ENCODE results near the gene CPTP.

Gene CPTP

DNA sequence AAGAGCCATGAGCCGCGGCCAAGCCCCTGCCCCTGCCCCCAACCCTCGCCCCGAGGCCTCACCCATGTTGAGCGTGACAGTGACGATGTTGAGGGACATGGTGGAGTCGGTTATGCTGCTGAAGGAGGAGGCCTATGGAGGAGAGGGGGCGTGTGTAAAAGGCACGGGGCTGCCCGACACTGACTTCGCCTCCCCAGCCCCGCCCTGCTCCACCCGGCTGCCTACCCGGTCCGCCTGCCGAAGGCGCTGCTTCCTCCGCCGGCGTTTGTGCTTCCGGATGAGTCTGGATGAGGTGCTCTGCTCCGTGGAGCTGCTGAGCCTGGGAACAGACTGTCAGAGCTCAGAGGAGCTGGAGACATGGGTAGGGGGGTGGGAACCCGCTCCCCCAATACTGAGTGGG lies 15.6 kb downstream of the CPTP start:
- H3K4me1 ChIP-seq (ENCODE audit: insufficient read depth, low read length): no peaks in the 10 kb centered on the region
- H4K20me1 ChIP-seq (ENCODE audit: insufficient read depth, low read length): peaks cover 64% of the 10 kb centered on the region
- TF ChIP-seq, protein P1, sequence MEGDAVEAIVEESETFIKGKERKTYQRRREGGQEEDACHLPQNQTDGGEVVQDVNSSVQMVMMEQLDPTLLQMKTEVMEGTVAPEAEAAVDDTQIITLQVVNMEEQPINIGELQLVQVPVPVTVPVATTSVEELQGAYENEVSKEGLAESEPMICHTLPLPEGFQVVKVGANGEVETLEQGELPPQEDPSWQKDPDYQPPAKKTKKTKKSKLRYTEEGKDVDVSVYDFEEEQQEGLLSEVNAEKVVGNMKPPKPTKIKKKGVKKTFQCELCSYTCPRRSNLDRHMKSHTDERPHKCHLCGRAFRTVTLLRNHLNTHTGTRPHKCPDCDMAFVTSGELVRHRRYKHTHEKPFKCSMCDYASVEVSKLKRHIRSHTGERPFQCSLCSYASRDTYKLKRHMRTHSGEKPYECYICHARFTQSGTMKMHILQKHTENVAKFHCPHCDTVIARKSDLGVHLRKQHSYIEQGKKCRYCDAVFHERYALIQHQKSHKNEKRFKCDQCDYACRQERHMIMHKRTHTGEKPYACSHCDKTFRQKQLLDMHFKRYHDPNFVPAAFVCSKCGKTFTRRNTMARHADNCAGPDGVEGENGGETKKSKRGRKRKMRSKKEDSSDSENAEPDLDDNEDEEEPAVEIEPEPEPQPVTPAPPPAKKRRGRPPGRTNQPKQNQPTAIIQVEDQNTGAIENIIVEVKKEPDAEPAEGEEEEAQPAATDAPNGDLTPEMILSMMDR (IDR thresholded peaks at IDR 0.05; ENCODE audit: borderline replicate concordance, extremely low read depth, low read length, poor library complexity, severe bottlenecking): no peak
- no peak for TF ChIP-seq EZH2 (IDR thresholded peaks at IDR 0.05; ENCODE audit: borderline replicate concordance, low read depth, low read length, severe bottlenecking)
- DNase-seq (no peak), ATAC-seq (ENCODE audit: insufficient read depth, low read depth) (no peak)
- no peak overlapping the region for H3K27ac ChIP-seq (ENCODE audit: low read length)
- no peaks in the 10 kb centered on the region for H3K9me3 ChIP-seq (ENCODE audit: insufficient read depth, low read length, severe bottlenecking)
- no peaks in the 10 kb centered on the region for H3K27me3 ChIP-seq (ENCODE audit: insufficient read depth, low read length, poor library complexity)
- no peak overlapping the region for H3K4me3 ChIP-seq (ENCODE audit: low read depth in 1 of 2, low read length in 2 of 2)
- H2AFZ ChIP-seq (ENCODE audit: low read depth, low read length): no peak overlapping the region
- peaks cover 39% of the 10 kb centered on the region for H3K36me3 ChIP-seq (ENCODE audit: insufficient read depth, low read length)
- H3K79me2 ChIP-seq (ENCODE audit: insufficient read depth, low read length): peaks cover 16% of the 10 kb centered on the region
- H3K4me2 ChIP-seq (ENCODE audit: insufficient read depth, low read length): no peak overlapping the region
- no peak overlapping the region for H3K9ac ChIP-seq (ENCODE audit: low read depth, low read length)

- DNase-seq (no peak), ATAC-seq (ENCODE audit: insufficient read depth, low read depth) (no peak)
- Histone ChIP-seq H4K20me1 (ENCODE audit: insufficient read depth, low read length) (peaks cover 65% of the 10 kb centered on the region), H3K4me1 (ENCODE audit: insufficient read depth, low read length) (peaks cover 3% of the 10 kb centered on the region; the same call in 1 of the 2 replicates), H3K27ac (ENCODE audit: low read length) (no peak overlapping the region), H2AFZ (ENCODE audit: low read depth, low read length) (no peak overlapping the region), H3K36me3 (ENCODE audit: insufficient read depth, low read length) (peaks cover 39% of the 10 kb centered on the region), H3K4me3 (ENCODE audit: low read depth in 1 of 2, low read length in 2 of 2) (no peak overlapping the region), H3K79me2 (ENCODE audit: insufficient read depth, low read length) (peaks cover 23% of the 10 kb centered on the region), H3K27me3 (ENCODE audit: insufficient read depth, low read length, poor library complexity) (no peaks in the 10 kb centered on the region), H3K4me2 (ENCODE audit: insufficient read depth, low read length) (no peak overlapping the region), H3K9ac (ENCODE audit: low read depth, low read length) (no peak overlapping the region), H3K9me3 (ENCODE audit: insufficient read depth, low read length, severe bottlenecking) (no peaks in the 10 kb centered on the region)
- TF ChIP-seq, protein P1 (IDR thresholded peaks at IDR 0.05; ENCODE audit: borderline replicate concordance, extremely low read depth, low read length, poor library complexity, severe bottlenecking): no peak
- no peak for TF ChIP-seq EZH2 (IDR thresholded peaks at IDR 0.05; ENCODE audit: borderline replicate concordance, low read depth, low read length, severe bottlenecking)
Observed at GRCh38 chr1:1340791-1341548, 16.4 kb downstream of the CPTP start.

GRCh38 chr1:1341549-1342021 lies 17.0 kb downstream of the CPTP start:
- Histone ChIP-seq H3K4me2 (ENCODE audit: insufficient read depth, low read length) (no peak overlapping the region), H3K79me2 (ENCODE audit: insufficient read depth, low read length) (peaks cover 29% of the 10 kb centered on the region), H3K36me3 (ENCODE audit: insufficient read depth, low read length) (peaks cover 39% of the 10 kb centered on the region), H3K4me3 (ENCODE audit: low read depth in 1 of 2, low read length in 2 of 2) (no peak overlapping the region), H3K27me3 (ENCODE audit: insufficient read depth, low read length, poor library complexity) (no peaks in the 10 kb centered on the region), H3K27ac (ENCODE audit: low read length) (no peak overlapping the region), H2AFZ (ENCODE audit: low read depth, low read length) (no peak overlapping the region), H3K9ac (ENCODE audit: low read depth, low read length) (no peak overlapping the region), H4K20me1 (ENCODE audit: insufficient read depth, low read length) (peaks cover 65% of the 10 kb centered on the region), H3K4me1 (ENCODE audit: insufficient read depth, low read length) (peaks cover 9% of the 10 kb centered on the region), H3K9me3 (ENCODE audit: insufficient read depth, low read length, severe bottlenecking) (no peaks in the 10 kb centered on the region)
- no peak for ATAC-seq (ENCODE audit: insufficient read depth, low read depth)
- no peak for DNase-seq
- no peak for TF ChIP-seq EZH2 (IDR thresholded peaks at IDR 0.05; ENCODE audit: borderline replicate concordance, low read depth, low read length, severe bottlenecking)
- TF ChIP-seq, protein P1 (IDR thresholded peaks at IDR 0.05; ENCODE audit: borderline replicate concordance, extremely low read depth, low read length, poor library complexity, severe bottlenecking): no peak

Data from DND-41 (cell line).